ENCODE data around the gene CERS4.
A peak's percentile ranks its signal among the peaks of the same experiment; 100 is the strongest.
"Not testable (repeated sequence)": the region's sequence is repeated elsewhere in the genome, so short reads cannot be mapped to it uniquely, and the experiment has no call there.

CERS4 gene

DNA sequence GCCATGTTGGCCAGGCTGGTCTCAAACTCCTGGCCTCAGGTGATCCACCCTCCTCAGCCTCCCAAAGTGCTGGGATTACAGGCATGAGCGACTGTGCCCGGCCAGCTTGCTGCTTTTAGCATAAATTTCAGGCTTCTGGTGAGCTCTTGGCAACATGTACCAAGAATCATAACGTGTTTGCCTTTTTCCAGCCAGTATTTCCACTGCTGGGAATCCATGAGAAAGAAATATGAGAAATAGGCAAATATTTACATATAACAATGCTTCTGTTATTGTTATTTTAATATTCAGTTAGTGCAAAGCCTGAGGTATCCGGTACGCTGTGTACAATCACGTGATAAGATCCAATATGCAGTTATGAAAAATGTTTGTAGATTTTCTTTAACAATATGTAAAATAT, 29.2 kb upstream of the CERS4 start:
- CTCF ChIA-PET: no interaction called here
- POLR2A ChIA-PET: no interaction called here
- TF ChIP-seq, protein P1, sequence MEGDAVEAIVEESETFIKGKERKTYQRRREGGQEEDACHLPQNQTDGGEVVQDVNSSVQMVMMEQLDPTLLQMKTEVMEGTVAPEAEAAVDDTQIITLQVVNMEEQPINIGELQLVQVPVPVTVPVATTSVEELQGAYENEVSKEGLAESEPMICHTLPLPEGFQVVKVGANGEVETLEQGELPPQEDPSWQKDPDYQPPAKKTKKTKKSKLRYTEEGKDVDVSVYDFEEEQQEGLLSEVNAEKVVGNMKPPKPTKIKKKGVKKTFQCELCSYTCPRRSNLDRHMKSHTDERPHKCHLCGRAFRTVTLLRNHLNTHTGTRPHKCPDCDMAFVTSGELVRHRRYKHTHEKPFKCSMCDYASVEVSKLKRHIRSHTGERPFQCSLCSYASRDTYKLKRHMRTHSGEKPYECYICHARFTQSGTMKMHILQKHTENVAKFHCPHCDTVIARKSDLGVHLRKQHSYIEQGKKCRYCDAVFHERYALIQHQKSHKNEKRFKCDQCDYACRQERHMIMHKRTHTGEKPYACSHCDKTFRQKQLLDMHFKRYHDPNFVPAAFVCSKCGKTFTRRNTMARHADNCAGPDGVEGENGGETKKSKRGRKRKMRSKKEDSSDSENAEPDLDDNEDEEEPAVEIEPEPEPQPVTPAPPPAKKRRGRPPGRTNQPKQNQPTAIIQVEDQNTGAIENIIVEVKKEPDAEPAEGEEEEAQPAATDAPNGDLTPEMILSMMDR (IDR thresholded peaks at IDR 0.05; ENCODE audit: control extremely low read depth, extremely low read depth, low read depth, missing control alignments): no peak
- no peak for DNase-seq (ENCODE audit: extremely low spot score)

DNA sequence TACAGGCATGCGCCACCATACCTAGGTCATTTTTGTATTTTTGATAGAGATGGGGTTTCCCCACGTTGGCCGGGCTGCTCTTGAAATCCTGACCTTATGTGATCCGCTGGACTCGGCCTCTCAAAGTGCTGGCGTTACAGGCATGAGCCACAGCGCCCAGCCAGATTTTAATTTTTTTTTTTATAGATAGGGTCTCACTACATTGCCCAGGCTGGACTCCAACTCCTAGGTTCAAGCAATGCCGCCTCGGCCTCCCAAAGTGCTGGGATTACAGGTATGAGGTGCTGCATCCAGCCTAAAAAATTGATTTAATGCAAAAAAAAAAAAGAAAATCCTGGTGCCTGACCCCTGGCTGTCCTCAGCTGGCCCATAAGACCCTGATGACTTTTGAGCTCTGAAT, 24.9 kb upstream of the CERS4 start:
- DNase-seq (ENCODE audit: extremely low spot score): no peak
- POLR2A ChIA-PET: no interaction called here
- CTCF ChIA-PET: interaction anchor here (0.9 kb wide), 2 partner anchors 12 to 169 kb away, joined by 3 read pairs; no protein-coding TSS in a partner anchor
- TF ChIP-seq, protein P1 (IDR thresholded peaks at IDR 0.05; ENCODE audit: control extremely low read depth, extremely low read depth, low read depth, missing control alignments): no peak

DNA sequence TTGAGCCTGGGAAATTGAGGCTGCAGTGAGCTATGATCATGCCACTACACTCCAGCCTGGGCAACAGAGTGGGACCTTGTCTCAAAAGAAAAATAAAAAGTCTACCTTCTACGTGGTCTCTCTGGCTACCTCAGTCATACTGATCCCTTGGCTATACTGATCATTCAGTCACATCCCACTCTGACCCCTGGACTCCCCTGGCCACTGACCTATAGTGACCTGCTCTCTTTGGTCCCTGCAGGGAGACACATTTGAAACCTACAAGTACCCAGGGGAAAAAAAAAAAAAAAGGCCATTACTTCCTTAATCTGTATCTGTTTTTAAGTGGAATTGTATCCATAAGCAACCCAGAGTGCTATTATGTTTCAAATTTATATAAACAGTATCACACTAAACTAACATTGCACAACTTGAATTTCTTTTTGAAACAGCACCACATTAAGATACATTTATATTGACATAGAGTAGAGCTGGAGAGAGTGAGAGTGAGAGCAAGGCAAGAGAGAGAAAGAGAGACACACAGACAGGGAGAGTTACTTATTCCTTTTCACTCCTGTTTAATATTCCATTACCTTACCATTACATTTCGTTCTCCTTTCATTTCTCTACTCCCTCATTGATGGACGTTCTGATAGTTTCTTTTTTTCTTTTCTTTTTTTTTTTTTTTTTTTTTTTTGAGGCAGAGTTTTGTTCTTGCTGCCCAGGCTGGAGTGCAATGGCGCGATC, 23.7 kb upstream of the CERS4 start:
- TF ChIP-seq, protein P1 (IDR thresholded peaks at IDR 0.05; ENCODE audit: control extremely low read depth, extremely low read depth, low read depth, missing control alignments): no peak
- ChIA-PET POLR2A (no interaction called here), CTCF (interaction anchor here (0.9 kb wide), 2 partner anchors 13 to 168 kb away, joined by 3 read pairs; no protein-coding TSS in a partner anchor)
- DNase-seq (ENCODE audit: extremely low spot score): peak; percentile 6

DNA sequence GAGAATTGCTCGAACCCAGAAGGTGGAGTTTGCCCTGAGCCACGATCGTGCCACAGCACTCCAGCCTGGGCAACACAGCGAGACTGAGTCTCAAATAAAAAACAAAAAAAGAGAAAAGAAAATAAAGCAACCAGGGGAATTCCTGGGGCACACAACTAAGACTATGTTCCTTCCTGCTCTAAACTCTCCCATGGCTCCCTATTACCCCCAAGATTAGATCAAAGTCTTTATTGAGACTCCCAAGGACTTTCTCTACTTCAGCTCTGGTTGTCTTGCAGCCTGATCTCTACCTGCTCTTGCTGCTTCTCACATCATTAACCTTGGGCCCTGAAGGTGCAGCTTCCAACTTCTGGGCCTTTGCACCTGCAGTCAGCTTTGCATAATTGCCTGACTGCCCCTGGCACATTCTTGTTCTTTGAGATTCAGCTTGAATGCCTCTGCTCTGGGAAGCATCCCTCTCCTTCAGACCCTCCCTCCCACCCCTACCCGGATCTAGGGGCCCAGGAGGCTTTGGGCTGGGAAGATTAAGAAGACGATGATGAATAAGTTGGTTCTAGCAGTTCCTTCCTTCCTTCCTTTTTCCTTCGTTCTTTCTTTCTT, 16.8 kb upstream of the CERS4 start:
- TF ChIP-seq, protein P1 (IDR thresholded peaks at IDR 0.05; ENCODE audit: control extremely low read depth, extremely low read depth, low read depth, missing control alignments): no peak
- ChIA-PET POLR2A (interaction anchor here (1.0 kb wide), 1 partner anchor 20 kb away, joined by 8 read pairs; no protein-coding TSS in a partner anchor), CTCF (no interaction called here)
- no peak for DNase-seq (ENCODE audit: extremely low spot score)

DNA sequence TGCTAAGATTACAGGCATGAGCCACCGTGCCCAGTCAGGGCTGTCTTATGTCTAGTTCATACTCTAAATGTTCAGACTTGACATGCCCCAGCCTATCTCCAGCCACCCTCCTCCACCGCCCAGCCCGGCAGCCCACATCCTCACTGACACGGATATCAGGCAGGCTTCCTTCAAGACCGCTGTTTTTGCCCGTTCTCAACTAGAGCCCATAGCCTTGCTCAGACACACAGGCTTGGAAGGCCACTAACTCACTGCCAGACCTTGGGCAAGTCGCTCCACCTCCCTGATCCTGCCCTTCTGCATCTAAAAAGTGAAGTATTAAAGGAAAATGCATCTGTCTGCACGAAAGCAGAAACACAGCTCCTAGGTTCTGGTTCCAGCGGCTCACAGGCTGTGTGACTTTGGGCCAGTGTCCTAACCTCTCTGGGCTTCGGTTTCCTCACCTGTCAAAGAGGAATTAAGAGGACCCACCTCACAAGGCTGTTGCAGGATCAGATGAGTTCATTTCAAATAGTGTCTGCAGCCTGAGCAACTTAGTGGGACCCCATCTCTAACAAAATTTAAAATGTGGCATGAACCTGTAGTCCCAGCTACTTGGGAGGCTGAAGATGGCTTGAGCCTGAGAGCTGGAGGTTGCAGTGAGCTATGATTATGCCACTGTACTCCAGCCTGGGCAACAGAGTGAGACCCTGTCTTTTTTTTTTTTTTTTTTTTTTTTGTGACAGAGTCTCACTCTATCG, 14.5 kb upstream of the CERS4 start:
- TF ChIP-seq, protein P1 (IDR thresholded peaks at IDR 0.05; ENCODE audit: control extremely low read depth, extremely low read depth, low read depth, missing control alignments): no peak
- no peak for DNase-seq (ENCODE audit: extremely low spot score)
- CTCF ChIA-PET: interaction anchor here (1.0 to 1.3 kb wide), 5 partner anchors 9 to 447 kb away, joined by 3 to 4 read pairs (median 3); no protein-coding TSS in a partner anchor
- POLR2A ChIA-PET: no interaction called here

DNA sequence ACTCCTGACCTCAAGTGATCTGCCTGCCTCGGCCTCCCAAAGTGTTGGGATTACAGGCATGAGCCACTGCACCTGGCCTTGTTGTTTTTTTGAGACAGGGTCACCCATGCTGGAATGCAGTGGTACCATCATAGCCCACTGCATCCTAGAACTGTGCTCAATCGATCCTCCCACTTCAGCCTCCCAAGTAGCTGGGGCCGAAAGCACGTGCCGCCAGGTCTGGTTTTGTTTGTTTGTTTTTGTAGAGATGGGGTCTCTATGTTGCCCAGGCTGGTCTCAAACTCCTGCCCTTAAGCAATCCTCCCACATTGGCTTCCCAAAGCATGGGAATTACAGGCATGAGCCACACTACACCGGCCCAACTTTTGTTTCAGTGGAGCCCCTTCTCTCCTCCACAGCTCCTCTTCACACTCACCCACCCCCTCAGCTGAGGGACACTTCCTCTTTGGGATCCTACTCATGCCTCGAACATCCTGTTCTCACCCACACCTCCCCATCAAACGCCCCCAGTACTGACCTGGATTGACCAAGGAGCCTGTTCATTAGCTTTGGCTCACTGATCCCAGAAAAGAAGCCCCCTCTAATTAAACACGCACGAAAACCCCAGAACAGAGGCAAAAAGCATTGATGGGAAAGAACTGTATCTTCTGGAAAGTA, 12.8 kb upstream of the CERS4 start:
- ChIA-PET CTCF (interaction anchor here (1.2 to 1.6 kb wide), 4 partner anchors 9 to 226 kb away, joined by 3 to 7 read pairs (median 3); no protein-coding TSS in a partner anchor), POLR2A (interaction anchor here (1.0 kb wide), 1 partner anchor 13 kb away, joined by 3 read pairs; no protein-coding TSS in a partner anchor)
- TF ChIP-seq, protein P1 (IDR thresholded peaks at IDR 0.05; ENCODE audit: control extremely low read depth, extremely low read depth, low read depth, missing control alignments): no peak
- DNase-seq (ENCODE audit: extremely low spot score): no peak

DNA sequence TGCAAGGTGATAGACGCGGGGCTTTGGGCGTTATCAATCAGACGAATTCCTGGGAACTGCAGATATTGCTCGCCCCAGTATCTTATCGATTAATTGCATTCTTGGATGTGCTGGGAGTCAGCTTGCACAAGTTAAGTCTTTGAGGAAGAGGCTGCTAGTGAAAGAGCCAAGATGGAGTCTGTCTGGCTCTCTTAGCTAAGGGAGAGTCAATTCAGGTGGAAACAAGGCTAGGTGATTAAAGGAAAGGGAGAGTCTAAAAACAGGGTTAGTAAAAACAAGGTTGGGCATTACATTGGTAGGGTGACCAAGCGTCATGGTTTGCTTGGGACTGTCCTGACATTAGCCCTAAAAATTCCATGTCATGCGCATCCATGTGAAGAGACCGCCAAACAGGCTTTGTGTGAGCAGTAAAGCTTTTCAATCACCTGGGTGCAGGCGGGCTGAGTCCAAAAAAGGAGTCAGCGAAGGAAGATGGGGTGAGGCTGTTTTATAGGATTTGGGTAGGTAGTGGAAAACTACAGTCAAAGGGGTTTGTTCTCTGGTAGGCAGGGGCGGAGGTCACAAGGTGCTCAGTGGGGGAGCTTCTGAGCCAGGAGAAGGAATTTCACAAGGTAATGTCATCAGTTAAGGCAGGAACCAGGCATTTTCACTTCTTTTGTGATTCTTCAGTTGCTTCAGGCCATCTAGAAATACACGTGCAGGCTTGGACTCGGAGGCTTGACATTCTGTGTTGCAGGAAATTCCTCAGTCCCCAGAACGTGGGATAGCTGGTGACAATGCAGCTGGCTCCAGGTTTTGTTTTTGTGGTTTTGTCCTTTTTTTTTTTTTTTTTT, 5.7 kb upstream of the CERS4 start:
- CTCF ChIA-PET: interaction anchor here (1.2 to 1.4 kb wide), 2 partner anchors 8 to 45 kb away, joined by 3 to 4 read pairs; no protein-coding TSS in a partner anchor
- DNase-seq (ENCODE audit: extremely low spot score); POLR2A ChIA-PET: not testable (repeated sequence)
